ENCODE data around the gene CFAP68. TPM values are rescaled to one million over a fixed set of nuclear protein-coding genes. Genes with fewer than 3 reads are reported as not detected.

CFAP68 gene
- total and polyA plus RNA-seq, 9 of the 15 experiments (the other 6 are each of a cell fraction or from before 2014, with no cell fraction given) = 22.8 to 72.3 (median 52.5) TPM

- TF ChIP-seq, protein P1, sequence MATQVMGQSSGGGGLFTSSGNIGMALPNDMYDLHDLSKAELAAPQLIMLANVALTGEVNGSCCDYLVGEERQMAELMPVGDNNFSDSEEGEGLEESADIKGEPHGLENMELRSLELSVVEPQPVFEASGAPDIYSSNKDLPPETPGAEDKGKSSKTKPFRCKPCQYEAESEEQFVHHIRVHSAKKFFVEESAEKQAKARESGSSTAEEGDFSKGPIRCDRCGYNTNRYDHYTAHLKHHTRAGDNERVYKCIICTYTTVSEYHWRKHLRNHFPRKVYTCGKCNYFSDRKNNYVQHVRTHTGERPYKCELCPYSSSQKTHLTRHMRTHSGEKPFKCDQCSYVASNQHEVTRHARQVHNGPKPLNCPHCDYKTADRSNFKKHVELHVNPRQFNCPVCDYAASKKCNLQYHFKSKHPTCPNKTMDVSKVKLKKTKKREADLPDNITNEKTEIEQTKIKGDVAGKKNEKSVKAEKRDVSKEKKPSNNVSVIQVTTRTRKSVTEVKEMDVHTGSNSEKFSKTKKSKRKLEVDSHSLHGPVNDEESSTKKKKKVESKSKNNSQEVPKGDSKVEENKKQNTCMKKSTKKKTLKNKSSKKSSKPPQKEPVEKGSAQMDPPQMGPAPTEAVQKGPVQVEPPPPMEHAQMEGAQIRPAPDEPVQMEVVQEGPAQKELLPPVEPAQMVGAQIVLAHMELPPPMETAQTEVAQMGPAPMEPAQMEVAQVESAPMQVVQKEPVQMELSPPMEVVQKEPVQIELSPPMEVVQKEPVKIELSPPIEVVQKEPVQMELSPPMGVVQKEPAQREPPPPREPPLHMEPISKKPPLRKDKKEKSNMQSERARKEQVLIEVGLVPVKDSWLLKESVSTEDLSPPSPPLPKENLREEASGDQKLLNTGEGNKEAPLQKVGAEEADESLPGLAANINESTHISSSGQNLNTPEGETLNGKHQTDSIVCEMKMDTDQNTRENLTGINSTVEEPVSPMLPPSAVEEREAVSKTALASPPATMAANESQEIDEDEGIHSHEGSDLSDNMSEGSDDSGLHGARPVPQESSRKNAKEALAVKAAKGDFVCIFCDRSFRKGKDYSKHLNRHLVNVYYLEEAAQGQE (IDR thresholded peaks at IDR 0.05; ENCODE audit: borderline replicate concordance) = no peak
- TF ChIP-seq, protein P1 (CRISPR knock-in tag; IDR thresholded peaks at IDR 0.05; ENCODE audit: low read depth) = no peak
- TF ChIP-seq XRCC4 (IDR thresholded peaks at IDR 0.05; ENCODE audit: extremely low read depth, insufficient read depth, insufficient read length) (no peak), ZNF318 (IDR thresholded peaks at IDR 0.05; ENCODE audit: borderline replicate concordance in 1 of 2, low read depth in 1 of 2) (no peak), NFIC (IDR thresholded peaks at IDR 0.05) (no peak), EWSR1 (IDR thresholded peaks at IDR 0.05; ENCODE audit: borderline replicate concordance, low read depth, partially characterized antibody) (no peak), PURB (CRISPR knock-in tag; IDR thresholded peaks at IDR 0.05; ENCODE audit: low read depth) (no peak), ARID2 (IDR thresholded peaks at IDR 0.05) (no peak), ZBTB1 (CRISPR knock-in tag; IDR thresholded peaks at IDR 0.05; ENCODE audit: borderline replicate concordance, low read depth) (no peak), KAT2B (IDR thresholded peaks at IDR 0.05; ENCODE audit: low read depth, low read length) (no peak)
Observed at GRCh38 chr11:111851067-111851466, 28.3 kb upstream of the CFAP68 start (continued).
